HG03139 (cell line): ENCODE measurements around the gene HCN2.

Source experiments
- ATAC-seq: cut with Tn5 transposase; IDR thresholded peaks from one replicate; pipeline ENCODE4 v1.9.1; 2021; ENCODE audit not compliant: unreplicated experiment

HCN2 gene

GRCh38 chr19:589693-590395 lies at the start of gene HCN2:
TSS of gene HCN2 (plus strand) at chr19:589881. CDS start at chr19:589946, 65 bp downstream.
- ATAC-seq, result no peak

GRCh38 chr19:540867-541637 lies 48.6 kb upstream of the HCN2 start:
- no peak for ATAC-seq

GRCh38 chr19:541699-542098 lies 48.0 kb upstream of the HCN2 start:
- no peak for ATAC-seq

- no peak for ATAC-seq
Measured at GRCh38 chr19:542173-542866, 47.4 kb upstream of the HCN2 start.

GRCh38 chr19:543910-544608 lies 45.6 kb upstream of the HCN2 start, which contains the start of gene GZMM:
TSS of gene GZMM (plus strand) at chr19:544053. CDS start at chr19:544072, 19 bp downstream.
- no peak for ATAC-seq

GRCh38 chr19:547117-547516 lies 42.6 kb upstream of the HCN2 start:
- no peak for ATAC-seq

GRCh38 chr19:547836-548720 lies 41.6 kb upstream of the HCN2 start:
- ATAC-seq, result no peak

- no peak for ATAC-seq
Measured at GRCh38 chr19:548886-549830, 40.5 kb upstream of the HCN2 start.

- no peak for ATAC-seq
Measured at GRCh38 chr19:554817-555216, 34.9 kb upstream of the HCN2 start.

- ATAC-seq, result no peak
Measured at GRCh38 chr19:555474-555808, 34.2 kb upstream of the HCN2 start.

- ATAC-seq, result no peak
Measured at GRCh38 chr19:556611-557382, 32.9 kb upstream of the HCN2 start.

GRCh38 chr19:558770-559439 lies 30.8 kb upstream of the HCN2 start:
- ATAC-seq, result no peak

- no peak for ATAC-seq
Measured at GRCh38 chr19:560121-560520, 29.6 kb upstream of the HCN2 start.

- no peak for ATAC-seq
Measured at GRCh38 chr19:566403-566802, 23.3 kb upstream of the HCN2 start.

GRCh38 chr19:566844-567243 lies 22.8 kb upstream of the HCN2 start:
- ATAC-seq, result no peak

- ATAC-seq, result no peak
Measured at GRCh38 chr19:567296-567900, 22.3 kb upstream of the HCN2 start.

GRCh38 chr19:570251-570686 lies 19.4 kb upstream of the HCN2 start:
- no peak for ATAC-seq
